NB4 (cell line): ENCODE results near the gene RNF150.

Experiments
- CTCF ChIP-seq: IDR thresholded peaks from one replicate; pipeline ENCODE4 v1.5.1; 2012; ENCODE audit warnings: low read depth, low read length
- MAX ChIP-seq: IDR thresholded peaks from 2 replicates; pipeline ENCODE4 v1.6.1; 2011; ENCODE audit warnings: low read depth, low read length
- POLR2A ChIP-seq: IDR thresholded peaks from 2 replicates; pipeline ENCODE4 v1.6.1; 2011; ENCODE audit warnings: mild to moderate bottlenecking; ENCODE audit not compliant: insufficient read length; ENCODE audit errors: extremely low read depth

GRCh38 chr4:141038428-141038827 is 94.8 kb downstream of the RNF150 start:
- TF ChIP-seq CTCF, result no peak
- TF ChIP-seq MAX, result no peak
- TF ChIP-seq POLR2A, result no peak
